ENCODE data around the gene SPZ1. TPM values are rescaled to one million over a fixed set of nuclear protein-coding genes. Genes with fewer than 3 reads are reported as not detected.

The SPZ1 gene
- total and polyA plus RNA-seq, 10 of the 15 experiments (the other 5 are each of a cell fraction or from before 2014, with no cell fraction given), result not detected

DNA sequence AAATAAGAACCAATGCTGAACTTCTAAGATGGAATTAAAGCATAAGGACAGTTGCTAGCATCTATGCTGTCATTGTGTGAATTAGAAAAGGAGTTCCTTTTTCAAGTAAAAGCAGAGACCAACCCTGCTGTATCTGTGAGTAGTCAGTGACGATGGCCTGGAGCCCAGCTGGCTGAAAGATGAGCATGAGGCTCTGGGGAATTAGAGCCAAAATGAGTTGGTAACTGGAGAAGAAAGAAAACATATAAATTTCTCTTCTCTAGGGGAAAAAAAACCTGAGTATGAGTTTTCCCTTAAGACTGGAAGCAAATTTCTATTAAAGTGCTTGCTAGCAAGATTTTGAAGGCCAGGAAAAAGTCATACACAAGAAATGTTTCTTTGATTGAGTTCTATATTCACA, 1.6 kb upstream of the SPZ1 start:
- in situ Hi-C loops (cut with MboI) (no loop called here), intact Hi-C loops (cut with micrococcal nuclease; ENCODE audit: unreplicated experiment) (no loop called here)
- H3K27me3 ChIP-seq (replicated peaks in 1 of 2; ENCODE audit: control insufficient read depth in 2 of 2, insufficient read depth in 2 of 2, low read length in 1 of 2), result no peaks in the 10 kb centered on the region; a peak in 1 of 4 replicates
- DNase-seq (ENCODE audit: low read depth, low spot score) (no peak), ATAC-seq (no peak), FAIRE-seq (no peak)
- H3K36me3 ChIP-seq (ENCODE audit: control insufficient read depth in 2 of 2, insufficient read depth in 2 of 2, low read length in 1 of 2), result no peaks in the 10 kb centered on the region
- no peaks in the 10 kb centered on the region for H3K79me2 ChIP-seq (ENCODE audit: control insufficient read depth, insufficient read depth, low read length)
- no peak overlapping the region for H3K9ac ChIP-seq (ENCODE audit: control insufficient read depth, insufficient read depth, low read length)
- H4K20me1 ChIP-seq (ENCODE audit: control insufficient read depth, insufficient read depth), result no peaks in the 10 kb centered on the region
- no peaks in the 10 kb centered on the region for H3K4me1 ChIP-seq (ENCODE audit: control insufficient read depth, insufficient read depth, low read length)
- H2AFZ ChIP-seq (ENCODE audit: control insufficient read depth, low read depth, low read length), result no peak overlapping the region
- H3K4me2 ChIP-seq (ENCODE audit: control insufficient read depth, insufficient read depth), result no peak overlapping the region
- ChIA-PET CTCF (interaction anchor here (2.4 kb wide), 1 partner anchor 10 kb away, joined by 10 read pairs; no protein-coding TSS in a partner anchor), POLR2A (interaction anchor here (0.6 kb wide), 1 partner anchor 1719 kb away, joined by 9 read pairs; no protein-coding TSS in a partner anchor), SMC1A (ENCODE audit: uncharacterized antibody, unreplicated experiment) (no interaction called here), RAD21 (ENCODE audit: unreplicated experiment) (no interaction called here)
- H3K4me3 ChIP-seq, result no peak overlapping the region
- no peaks in the 10 kb centered on the region for H3K9me3 ChIP-seq (replicated peaks; ENCODE audit: control insufficient read depth, insufficient read depth, low read length)
- TF ChIP-seq ESRRA (IDR thresholded peaks at IDR 0.05; ENCODE audit: low read length), result no peak
- TF ChIP-seq JUNB (IDR thresholded peaks at IDR 0.05), result no peak
- TF ChIP-seq, protein P1, sequence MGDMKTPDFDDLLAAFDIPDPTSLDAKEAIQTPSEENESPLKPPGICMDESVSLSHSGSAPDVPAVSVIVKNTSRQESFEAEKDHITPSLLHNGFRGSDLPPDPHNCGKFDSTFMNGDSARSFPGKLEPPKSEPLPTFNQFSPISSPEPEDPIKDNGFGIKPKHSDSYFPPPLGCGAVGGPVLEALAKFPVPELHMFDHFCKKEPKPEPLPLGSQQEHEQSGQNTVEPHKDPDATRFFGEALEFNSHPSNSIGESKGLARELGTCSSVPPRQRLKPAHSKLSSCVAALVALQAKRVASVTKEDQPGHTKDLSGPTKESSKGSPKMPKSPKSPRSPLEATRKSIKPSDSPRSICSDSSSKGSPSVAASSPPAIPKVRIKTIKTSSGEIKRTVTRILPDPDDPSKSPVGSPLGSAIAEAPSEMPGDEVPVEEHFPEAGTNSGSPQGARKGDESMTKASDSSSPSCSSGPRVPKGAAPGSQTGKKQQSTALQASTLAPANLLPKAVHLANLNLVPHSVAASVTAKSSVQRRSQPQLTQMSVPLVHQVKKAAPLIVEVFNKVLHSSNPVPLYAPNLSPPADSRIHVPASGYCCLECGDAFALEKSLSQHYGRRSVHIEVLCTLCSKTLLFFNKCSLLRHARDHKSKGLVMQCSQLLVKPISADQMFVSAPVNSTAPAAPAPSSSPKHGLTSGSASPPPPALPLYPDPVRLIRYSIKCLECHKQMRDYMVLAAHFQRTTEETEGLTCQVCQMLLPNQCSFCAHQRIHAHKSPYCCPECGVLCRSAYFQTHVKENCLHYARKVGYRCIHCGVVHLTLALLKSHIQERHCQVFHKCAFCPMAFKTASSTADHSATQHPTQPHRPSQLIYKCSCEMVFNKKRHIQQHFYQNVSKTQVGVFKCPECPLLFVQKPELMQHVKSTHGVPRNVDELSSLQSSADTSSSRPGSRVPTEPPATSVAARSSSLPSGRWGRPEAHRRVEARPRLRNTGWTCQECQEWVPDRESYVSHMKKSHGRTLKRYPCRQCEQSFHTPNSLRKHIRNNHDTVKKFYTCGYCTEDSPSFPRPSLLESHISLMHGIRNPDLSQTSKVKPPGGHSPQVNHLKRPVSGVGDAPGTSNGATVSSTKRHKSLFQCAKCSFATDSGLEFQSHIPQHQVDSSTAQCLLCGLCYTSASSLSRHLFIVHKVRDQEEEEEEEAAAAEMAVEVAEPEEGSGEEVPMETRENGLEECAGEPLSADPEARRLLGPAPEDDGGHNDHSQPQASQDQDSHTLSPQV (IDR thresholded peaks at IDR 0.05), result no peak
- H3K27ac ChIP-seq (ENCODE audit: control insufficient read depth, insufficient read depth), result no peak overlapping the region
- no TSS peak for BruUV-seq (replicated peaks)
- 0% methylated on average over 1 of the region's 1 CpG for WGBS (ENCODE audit: insufficient coverage, insufficient replicate concordance, low lambda C conversion rate, missing lambda C conversion rate)

DNA sequence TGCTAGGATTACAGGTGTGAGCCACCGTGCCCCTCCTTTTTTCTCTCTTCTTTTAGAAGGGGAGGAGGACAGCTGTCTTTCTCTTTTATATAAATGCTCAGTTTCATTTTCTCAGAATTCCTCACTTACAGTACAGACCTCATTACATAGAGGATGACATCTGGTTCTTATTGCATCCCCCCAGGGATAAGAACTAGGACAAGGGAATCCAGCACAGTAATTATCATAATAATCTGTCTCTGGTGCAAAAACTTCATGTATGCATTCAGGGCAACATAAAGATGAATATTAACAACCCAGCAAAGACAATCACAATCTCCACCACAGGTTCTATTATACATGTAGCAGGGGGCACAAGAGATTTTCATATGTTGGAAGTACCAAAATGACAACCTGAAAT, 5.1 kb downstream of the SPZ1 start:
- no peak overlapping the region for H3K4me2 ChIP-seq (ENCODE audit: control insufficient read depth, insufficient read depth)
- no TSS peak for BruUV-seq (replicated peaks)
- H3K4me3 ChIP-seq, result no peak overlapping the region
- no peak overlapping the region for H3K27ac ChIP-seq (ENCODE audit: control insufficient read depth, insufficient read depth)
- 80% methylated on average over 1 of the region's 1 CpG for WGBS (ENCODE audit: insufficient coverage, insufficient replicate concordance, low lambda C conversion rate, missing lambda C conversion rate)
- ChIA-PET CTCF (no interaction called here), SMC1A (ENCODE audit: uncharacterized antibody, unreplicated experiment) (no interaction called here), RAD21 (ENCODE audit: unreplicated experiment) (no interaction called here), POLR2A (no interaction called here)
- in situ Hi-C loops (cut with MboI), result no loop called here
- no peaks in the 10 kb centered on the region for H3K4me1 ChIP-seq (ENCODE audit: control insufficient read depth, insufficient read depth, low read length)
- no peaks in the 10 kb centered on the region for H3K9me3 ChIP-seq (replicated peaks; ENCODE audit: control insufficient read depth, insufficient read depth, low read length)
- FAIRE-seq (no peak), ATAC-seq (no peak), DNase-seq (ENCODE audit: low read depth, low spot score) (no peak)
- no peaks in the 10 kb centered on the region; a peak in 1 of 4 replicates for H3K27me3 ChIP-seq (replicated peaks in 1 of 2; ENCODE audit: control insufficient read depth in 2 of 2, insufficient read depth in 2 of 2, low read length in 1 of 2)
- no peaks in the 10 kb centered on the region for H3K36me3 ChIP-seq (ENCODE audit: control insufficient read depth in 2 of 2, insufficient read depth in 2 of 2, low read length in 1 of 2)
- intact Hi-C loops (cut with micrococcal nuclease; ENCODE audit: unreplicated experiment), result no loop called here
- no peak overlapping the region for H3K9ac ChIP-seq (ENCODE audit: control insufficient read depth, insufficient read depth, low read length)
- H2AFZ ChIP-seq (ENCODE audit: control insufficient read depth, low read depth, low read length), result no peak overlapping the region
- H3K79me2 ChIP-seq (ENCODE audit: control insufficient read depth, insufficient read depth, low read length), result no peaks in the 10 kb centered on the region
- no peaks in the 10 kb centered on the region for H4K20me1 ChIP-seq (ENCODE audit: control insufficient read depth, insufficient read depth)
- TF ChIP-seq RUNX3 (IDR thresholded peaks at IDR 0.05; ENCODE audit: low read length), result no peak
- TF ChIP-seq, protein P2, sequence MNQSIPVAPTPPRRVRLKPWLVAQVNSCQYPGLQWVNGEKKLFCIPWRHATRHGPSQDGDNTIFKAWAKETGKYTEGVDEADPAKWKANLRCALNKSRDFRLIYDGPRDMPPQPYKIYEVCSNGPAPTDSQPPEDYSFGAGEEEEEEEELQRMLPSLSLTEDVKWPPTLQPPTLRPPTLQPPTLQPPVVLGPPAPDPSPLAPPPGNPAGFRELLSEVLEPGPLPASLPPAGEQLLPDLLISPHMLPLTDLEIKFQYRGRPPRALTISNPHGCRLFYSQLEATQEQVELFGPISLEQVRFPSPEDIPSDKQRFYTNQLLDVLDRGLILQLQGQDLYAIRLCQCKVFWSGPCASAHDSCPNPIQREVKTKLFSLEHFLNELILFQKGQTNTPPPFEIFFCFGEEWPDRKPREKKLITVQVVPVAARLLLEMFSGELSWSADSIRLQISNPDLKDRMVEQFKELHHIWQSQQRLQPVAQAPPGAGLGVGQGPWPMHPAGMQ (IDR thresholded peaks at IDR 0.05; ENCODE audit: borderline replicate concordance), result no peak
- TF ChIP-seq, protein P3, sequence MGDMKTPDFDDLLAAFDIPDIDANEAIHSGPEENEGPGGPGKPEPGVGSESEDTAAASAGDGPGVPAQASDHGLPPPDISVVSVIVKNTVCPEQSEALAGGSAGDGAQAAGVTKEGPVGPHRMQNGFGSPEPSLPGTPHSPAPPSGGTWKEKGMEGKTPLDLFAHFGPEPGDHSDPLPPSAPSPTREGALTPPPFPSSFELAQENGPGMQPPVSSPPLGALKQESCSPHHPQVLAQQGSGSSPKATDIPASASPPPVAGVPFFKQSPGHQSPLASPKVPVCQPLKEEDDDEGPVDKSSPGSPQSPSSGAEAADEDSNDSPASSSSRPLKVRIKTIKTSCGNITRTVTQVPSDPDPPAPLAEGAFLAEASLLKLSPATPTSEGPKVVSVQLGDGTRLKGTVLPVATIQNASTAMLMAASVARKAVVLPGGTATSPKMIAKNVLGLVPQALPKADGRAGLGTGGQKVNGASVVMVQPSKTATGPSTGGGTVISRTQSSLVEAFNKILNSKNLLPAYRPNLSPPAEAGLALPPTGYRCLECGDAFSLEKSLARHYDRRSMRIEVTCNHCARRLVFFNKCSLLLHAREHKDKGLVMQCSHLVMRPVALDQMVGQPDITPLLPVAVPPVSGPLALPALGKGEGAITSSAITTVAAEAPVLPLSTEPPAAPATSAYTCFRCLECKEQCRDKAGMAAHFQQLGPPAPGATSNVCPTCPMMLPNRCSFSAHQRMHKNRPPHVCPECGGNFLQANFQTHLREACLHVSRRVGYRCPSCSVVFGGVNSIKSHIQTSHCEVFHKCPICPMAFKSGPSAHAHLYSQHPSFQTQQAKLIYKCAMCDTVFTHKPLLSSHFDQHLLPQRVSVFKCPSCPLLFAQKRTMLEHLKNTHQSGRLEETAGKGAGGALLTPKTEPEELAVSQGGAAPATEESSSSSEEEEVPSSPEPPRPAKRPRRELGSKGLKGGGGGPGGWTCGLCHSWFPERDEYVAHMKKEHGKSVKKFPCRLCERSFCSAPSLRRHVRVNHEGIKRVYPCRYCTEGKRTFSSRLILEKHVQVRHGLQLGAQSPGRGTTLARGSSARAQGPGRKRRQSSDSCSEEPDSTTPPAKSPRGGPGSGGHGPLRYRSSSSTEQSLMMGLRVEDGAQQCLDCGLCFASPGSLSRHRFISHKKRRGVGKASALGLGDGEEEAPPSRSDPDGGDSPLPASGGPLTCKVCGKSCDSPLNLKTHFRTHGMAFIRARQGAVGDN (IDR thresholded peaks at IDR 0.05), result no peak
- TF ChIP-seq SIN3A (IDR thresholded peaks at IDR 0.05; ENCODE audit: low read depth, low read length), result no peak

Measured in GM12878 (cell line).